DMS 273 treated with DMSO at 0.1 percent for 48 hours (cell line): Measurements from ENCODE around the gene UMOD.

ENCODE experiments used
- DNase-seq: peaks from one replicate; lab custom pipeline; 2025; lab: John Stamatoyannopoulos, UW

UMOD gene

DNA sequence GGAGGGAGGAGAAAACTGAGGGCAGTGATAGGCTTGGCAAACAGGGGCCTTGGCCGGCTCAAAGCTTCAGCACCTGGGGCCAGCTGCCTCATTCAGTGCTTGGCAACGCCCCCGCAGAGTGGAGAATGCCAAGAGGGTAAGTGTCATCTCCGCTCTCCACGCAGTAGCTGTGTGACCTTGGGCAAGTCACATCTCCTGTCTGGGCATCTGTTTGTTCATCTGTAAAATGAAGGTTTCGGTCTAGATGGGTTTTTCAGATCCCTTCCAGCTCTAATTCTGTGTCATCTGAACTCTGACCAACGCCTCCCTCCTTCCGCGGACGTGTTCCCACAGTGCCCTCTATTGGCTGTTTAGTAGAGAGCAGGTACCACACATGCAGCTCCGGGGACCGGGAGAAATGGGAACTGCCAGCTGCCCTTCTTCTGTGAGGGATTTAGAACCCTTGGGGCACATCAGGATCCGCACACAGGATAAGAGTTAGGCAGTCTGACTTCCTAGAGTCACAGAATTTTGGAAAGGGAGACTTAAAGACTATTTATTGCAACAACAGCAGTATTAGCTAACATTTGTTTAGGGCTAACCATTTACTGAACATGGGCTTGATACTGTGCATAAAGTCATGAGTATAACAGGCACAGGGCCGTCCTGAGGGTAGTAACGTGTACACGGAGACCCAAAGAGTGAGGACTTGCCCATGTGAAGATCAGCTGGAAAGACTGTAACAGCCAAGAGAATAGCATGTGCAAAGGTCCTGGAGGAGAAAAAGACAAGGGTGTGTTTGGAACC is 52.0 kb downstream of the UMOD start:
- peak; percentile 25 for DNase-seq

DNA sequence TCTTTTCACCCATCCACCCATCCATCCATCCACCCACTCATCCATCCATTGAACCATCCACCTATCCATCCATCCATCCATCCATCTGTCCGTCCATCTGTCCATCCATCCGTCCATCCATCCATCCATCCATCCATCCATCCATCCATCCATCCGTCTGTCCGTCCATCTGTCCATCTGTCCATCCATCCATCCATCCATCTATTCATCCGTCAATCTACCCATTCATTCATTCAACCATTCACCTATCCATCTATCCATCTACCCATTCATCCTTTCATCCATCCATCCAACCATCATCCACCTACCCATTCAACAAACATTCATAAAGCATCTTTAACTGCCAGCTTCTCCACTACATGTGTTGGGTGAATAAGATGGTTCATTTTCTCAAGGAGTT is 54.1 kb downstream of the UMOD start:
- DNase-seq, result no peak

GRCh38 chr16:20291208-20292206 is 61.0 kb downstream of the UMOD start:
- no peak for DNase-seq

DNA sequence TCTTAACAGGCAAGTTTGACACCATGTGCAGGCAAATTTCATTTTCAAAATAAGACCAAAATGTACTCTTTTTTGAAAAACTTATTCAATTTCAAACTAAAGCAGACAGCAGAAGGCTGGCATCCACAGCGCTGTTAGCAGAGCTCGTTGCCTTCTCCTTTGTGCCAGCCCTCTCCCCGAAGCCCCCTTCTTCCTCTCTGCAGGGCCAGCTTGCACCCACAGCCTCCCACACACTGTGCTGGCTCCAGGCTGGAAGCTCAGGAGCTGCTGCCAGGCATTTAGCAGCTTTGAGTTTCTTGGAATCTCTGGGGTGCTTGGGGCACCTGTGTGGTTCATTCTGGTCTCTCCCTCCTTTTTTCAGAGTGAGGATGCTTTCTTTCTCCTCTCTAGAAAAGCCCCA is 62.9 kb downstream of the UMOD start:
- no peak for DNase-seq

DNA sequence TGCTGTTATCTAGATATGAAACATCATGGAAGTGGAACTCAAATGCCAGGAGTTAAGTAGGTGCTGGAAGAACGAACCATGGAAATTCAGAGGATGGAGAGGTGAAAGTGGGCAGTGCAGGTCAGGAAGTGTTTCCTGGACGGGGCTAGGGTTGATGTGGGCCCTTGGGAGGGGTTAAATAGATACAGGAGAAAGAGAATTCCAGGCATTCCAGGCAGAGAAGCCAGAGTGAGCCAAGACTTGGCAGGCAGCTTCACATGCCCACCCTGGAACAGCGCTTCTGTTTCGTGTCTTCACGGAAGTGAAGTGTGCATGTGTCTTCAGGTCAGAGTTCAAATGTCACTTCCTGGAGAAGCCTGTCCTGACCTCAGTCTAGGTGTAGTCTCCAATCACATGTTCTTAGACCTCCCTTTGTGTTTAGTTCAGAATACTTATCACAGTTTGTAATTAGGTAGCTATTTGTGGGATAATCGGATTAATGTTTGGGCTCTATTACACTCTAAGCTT is 66.5 kb downstream of the UMOD start:
- DNase-seq, result no peak
